MM.1S (cell line): ENCODE data around the gene OR8G1.

Experiments used
- DNase-seq: peaks from one replicate; pipeline ENCODE4 v3.0.0-alpha.2; 2015
- H2AFZ ChIP-seq: fragments of 300-600 bp; sonication (generic); 2 replicates; pipeline ENCODE4 v1.6.0; 2016; ENCODE audit warnings: antibody characterized with exemption, low read length
- H3F3A ChIP-seq: fragments of 300-600 bp; sonication (generic); 2 replicates; pipeline ENCODE4 v1.6.1; 2016; ENCODE audit warnings: mild to moderate bottlenecking, antibody characterized with exemption, low read length, moderate library complexity, mixed read lengths; ENCODE audit not compliant: insufficient read depth
- H3K27ac ChIP-seq: fragments of 300-600 bp; sonication (generic); 2 replicates; pipeline ENCODE4 v1.5.1; 2016; ENCODE audit warnings: mild to moderate bottlenecking, low read length
- H3K27me3 ChIP-seq: fragments of 300-600 bp; sonication (generic); replicated peaks from 2 replicates; pipeline ENCODE4 v1.6.0; 2016; ENCODE audit warnings: low read length; ENCODE audit not compliant: insufficient read depth
- H3K36me3 ChIP-seq: fragments of 300-600 bp; sonication (generic); replicated peaks from 2 replicates; pipeline ENCODE4 v1.6.1; 2016; ENCODE audit warnings: mild to moderate bottlenecking, low read length, mixed read lengths; ENCODE audit not compliant: insufficient read depth
- H3K4me1 ChIP-seq: fragments of 300-600 bp; sonication (generic); 2 replicates; pipeline ENCODE4 v1.6.1; 2016; ENCODE audit warnings: low read length, mixed read lengths
- H3K4me2 ChIP-seq: fragments of 300-600 bp; sonication (generic); 2 replicates; pipeline ENCODE4 v1.6.0; 2016; ENCODE audit warnings: low read depth, low read length
- H3K4me3 ChIP-seq: fragments of 300-600 bp; sonication (generic); 2 replicates; pipeline ENCODE4 v1.5.1; 2016; ENCODE audit warnings: low read length, mixed read lengths
- H3K79me2 ChIP-seq: fragments of 300-600 bp; sonication (generic); 2 replicates; pipeline ENCODE4 v1.6.1; 2016; ENCODE audit warnings: mixed run types, low read length, mixed read lengths
- H3K9ac ChIP-seq: fragments of 300-600 bp; sonication (generic); 2 replicates; pipeline ENCODE4 v1.6.1; 2016; ENCODE audit warnings: low read length, mixed read lengths
- H3K9me2 ChIP-seq: fragments of 300-600 bp; sonication (generic); replicated peaks from 2 replicates; pipeline ENCODE4 v1.6.1; 2016; ENCODE audit warnings: mild to moderate bottlenecking, low read length, mixed read lengths; ENCODE audit not compliant: insufficient read depth
- H3K9me3 ChIP-seq: fragments of 300-600 bp; sonication (generic); replicated peaks from 2 replicates; pipeline ENCODE4 v1.6.1; 2016; ENCODE audit warnings: mild to moderate bottlenecking, low read length, mixed read lengths; ENCODE audit not compliant: insufficient read depth
- H4K20me1 ChIP-seq: fragments of 300-600 bp; sonication (generic); 2 replicates; pipeline ENCODE4 v1.6.1; 2016; ENCODE audit warnings: mild to moderate bottlenecking, low read length, moderate library complexity, mixed read lengths; ENCODE audit not compliant: insufficient read depth
- EZH2 ChIP-seq: fragments of 300-600 bp; sonication (generic); optimal IDR thresholded peaks from 2 replicates; pipeline ENCODE3; 2017; ENCODE audit warnings: low read depth, mild to moderate bottlenecking, antibody characterized with exemption, low read length, mixed read lengths
- EZH2phosphoT487 ChIP-seq: fragments of 300-600 bp; sonication (generic); IDR thresholded peaks from 2 replicates; pipeline ENCODE4 v1.6.1; 2018; ENCODE audit warnings: antibody characterized with exemption, low read length
- TF ChIP-seq, protein P1 (sequence below): fragments of 300-600 bp; sonication (generic); IDR thresholded peaks from 2 replicates; pipeline ENCODE4 v1.5.1; 2016; ENCODE audit warnings: antibody characterized with exemption, low read length, mixed read lengths

OR8G1 gene

DNA sequence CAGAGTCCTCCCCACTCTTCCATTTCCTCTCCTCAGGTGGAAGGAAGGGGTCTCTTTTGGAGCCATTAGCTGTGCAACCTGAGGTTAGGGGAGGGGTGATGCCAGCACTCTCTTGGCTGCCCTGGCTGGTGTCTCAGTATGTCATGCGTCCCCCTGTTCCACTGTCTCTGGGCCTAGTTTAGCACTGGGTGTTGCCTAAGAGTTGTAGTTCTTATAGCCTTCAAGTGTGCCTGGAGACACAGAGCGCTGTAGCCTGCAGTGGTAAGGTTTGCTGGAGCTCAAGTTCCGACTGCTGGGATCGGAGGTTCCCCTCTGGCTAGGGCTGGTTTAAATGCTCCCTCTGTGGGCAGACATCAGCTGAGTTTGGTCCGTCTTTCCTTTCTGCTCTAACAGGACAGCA lies 36.9 kb upstream of the OR8G1 start:
- Histone ChIP-seq H3K9me3 (no peaks in the 10 kb centered on the region), H2AFZ (no peak overlapping the region), H3K4me3 (no peak overlapping the region), H3K9me2 (no peaks in the 10 kb centered on the region), H3K4me2 (no peak overlapping the region), H3K36me3 (no peaks in the 10 kb centered on the region), H3F3A (no peaks in the 10 kb centered on the region), H3K27ac (no peak overlapping the region), H3K27me3 (no peaks in the 10 kb centered on the region), H3K9ac (no peak overlapping the region), H3K4me1 (no peaks in the 10 kb centered on the region), H4K20me1 (no peaks in the 10 kb centered on the region), H3K79me2 (no peaks in the 10 kb centered on the region)
- DNase-seq = no peak
- no peak for TF ChIP-seq EZH2
- no peak for TF ChIP-seq EZH2phosphoT487
- TF ChIP-seq, protein P1, sequence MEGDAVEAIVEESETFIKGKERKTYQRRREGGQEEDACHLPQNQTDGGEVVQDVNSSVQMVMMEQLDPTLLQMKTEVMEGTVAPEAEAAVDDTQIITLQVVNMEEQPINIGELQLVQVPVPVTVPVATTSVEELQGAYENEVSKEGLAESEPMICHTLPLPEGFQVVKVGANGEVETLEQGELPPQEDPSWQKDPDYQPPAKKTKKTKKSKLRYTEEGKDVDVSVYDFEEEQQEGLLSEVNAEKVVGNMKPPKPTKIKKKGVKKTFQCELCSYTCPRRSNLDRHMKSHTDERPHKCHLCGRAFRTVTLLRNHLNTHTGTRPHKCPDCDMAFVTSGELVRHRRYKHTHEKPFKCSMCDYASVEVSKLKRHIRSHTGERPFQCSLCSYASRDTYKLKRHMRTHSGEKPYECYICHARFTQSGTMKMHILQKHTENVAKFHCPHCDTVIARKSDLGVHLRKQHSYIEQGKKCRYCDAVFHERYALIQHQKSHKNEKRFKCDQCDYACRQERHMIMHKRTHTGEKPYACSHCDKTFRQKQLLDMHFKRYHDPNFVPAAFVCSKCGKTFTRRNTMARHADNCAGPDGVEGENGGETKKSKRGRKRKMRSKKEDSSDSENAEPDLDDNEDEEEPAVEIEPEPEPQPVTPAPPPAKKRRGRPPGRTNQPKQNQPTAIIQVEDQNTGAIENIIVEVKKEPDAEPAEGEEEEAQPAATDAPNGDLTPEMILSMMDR = no peak

DNA sequence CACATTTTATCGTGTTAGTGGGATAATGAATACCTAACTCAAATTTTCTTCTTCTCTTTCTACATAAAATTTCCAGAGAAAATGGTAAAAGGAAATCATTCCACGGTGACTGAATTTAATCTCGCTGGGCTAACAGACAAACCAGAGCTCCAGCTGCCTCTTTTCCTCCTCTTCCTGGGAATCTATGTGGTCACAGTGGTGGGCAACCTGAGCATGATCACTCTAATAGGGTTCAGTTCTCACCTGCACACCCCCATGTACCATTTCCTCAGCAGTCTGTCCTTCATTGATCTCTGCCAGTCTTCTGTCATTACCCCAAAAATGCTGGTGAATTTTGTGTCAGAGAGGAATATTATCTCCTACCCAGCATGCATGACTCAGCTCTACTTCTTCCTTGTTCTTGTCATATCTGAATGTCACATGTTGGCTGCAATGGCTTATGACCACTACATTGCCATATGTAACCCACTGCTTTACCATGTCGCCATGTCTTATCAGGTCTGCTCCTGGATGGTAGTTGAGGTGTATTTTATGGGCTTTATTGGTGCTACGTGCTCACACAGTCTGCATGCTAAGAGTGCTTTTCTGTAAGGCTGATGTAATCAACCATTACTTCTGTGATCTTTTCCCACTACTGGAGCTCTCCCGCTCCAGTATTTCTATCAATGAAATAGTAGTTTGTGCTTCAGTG lies 33.6 kb upstream of the OR8G1 start:
- Histone ChIP-seq H3F3A (no peaks in the 10 kb centered on the region), H3K4me3 (no peak overlapping the region), H3K9me2 (no peaks in the 10 kb centered on the region), H3K27me3 (no peaks in the 10 kb centered on the region), H3K4me1 (no peaks in the 10 kb centered on the region), H3K27ac (no peak overlapping the region), H2AFZ (no peak overlapping the region), H3K9me3 (no peaks in the 10 kb centered on the region), H3K4me2 (no peak overlapping the region), H4K20me1 (no peaks in the 10 kb centered on the region), H3K79me2 (no peaks in the 10 kb centered on the region), H3K9ac (no peak overlapping the region), H3K36me3 (no peaks in the 10 kb centered on the region)
- DNase-seq = no peak
- TF ChIP-seq, protein P1 = no peak
- TF ChIP-seq EZH2 = no peak
- no peak for TF ChIP-seq EZH2phosphoT487

DNA sequence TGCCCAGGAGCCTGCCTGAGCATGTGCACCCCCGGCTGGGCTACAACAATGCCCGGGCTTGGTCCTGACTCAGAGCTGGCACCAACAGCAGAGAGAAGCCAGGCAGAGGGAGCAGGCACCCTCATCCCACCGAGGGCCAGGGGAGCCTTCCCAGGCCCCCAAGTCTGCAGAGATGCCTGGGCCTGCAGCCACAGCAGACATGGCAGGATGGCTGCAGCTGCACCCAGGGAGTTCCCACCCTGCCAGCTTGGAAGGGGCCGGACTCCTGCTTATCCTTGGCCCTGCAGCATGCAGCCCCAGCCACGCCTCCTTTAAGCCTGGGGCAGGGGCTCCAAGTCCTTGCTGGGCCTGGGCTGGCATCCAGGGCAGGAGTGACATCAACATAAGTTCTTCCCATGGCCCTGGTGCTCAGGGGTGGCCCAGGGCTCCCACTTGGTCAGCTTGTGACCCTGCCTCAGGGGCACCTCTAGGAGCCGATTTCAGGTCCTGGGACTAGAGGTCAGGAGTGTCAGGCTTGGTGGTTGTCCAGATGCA lies 31.0 kb upstream of the OR8G1 start:
- Histone ChIP-seq H3K4me2 (no peak overlapping the region), H3K9me2 (no peaks in the 10 kb centered on the region), H3F3A (no peaks in the 10 kb centered on the region), H3K4me1 (no peaks in the 10 kb centered on the region), H3K36me3 (no peaks in the 10 kb centered on the region), H3K27ac (no peak overlapping the region), H4K20me1 (no peaks in the 10 kb centered on the region), H2AFZ (no peak overlapping the region), H3K9me3 (no peaks in the 10 kb centered on the region), H3K4me3 (no peak overlapping the region), H3K27me3 (no peaks in the 10 kb centered on the region), H3K79me2 (no peaks in the 10 kb centered on the region), H3K9ac (no peak overlapping the region)
- no peak for TF ChIP-seq EZH2
- TF ChIP-seq, protein P1 = no peak
- no peak for TF ChIP-seq EZH2phosphoT487
- DNase-seq = no peak
